SU-DHL-6 (cell line): ENCODE measurements around the gene LRRFIP1.

ENCODE experiments used
- H2AFZ ChIP-seq: fragments of 200-600 bp; sonication (generic); 2 replicates; pipeline ENCODE4 v1.6.1; 2014; ENCODE audit warnings: low read depth, mild to moderate bottlenecking, moderate library complexity, mixed read lengths, antibody characterized with exemption, low read length; ENCODE audit not compliant: severe bottlenecking
- H3F3A ChIP-seq: fragments of 200-600 bp; shearing (Covaris generic); 2 replicates; pipeline ENCODE4 v1.6.0; 2016; ENCODE audit warnings: antibody characterized with exemption, mild to moderate bottlenecking; ENCODE audit not compliant: insufficient read depth
- H3K27ac ChIP-seq: fragments of 200-600 bp; sonication (generic); 2 replicates; pipeline ENCODE4 v1.5.1; 2016; ENCODE audit warnings: low read depth, mild to moderate bottlenecking, low read length, moderate library complexity, mixed read lengths
- H3K27me3 ChIP-seq: fragments of 200-600 bp; sonication (generic), shearing (Covaris generic); 2 replicates; pipeline ENCODE4 v1.6.0; 2014; ENCODE audit warnings: mild to moderate bottlenecking, low read length
- H3K36me3 ChIP-seq: fragments of 200-600 bp; sonication (generic); 2 replicates; pipeline ENCODE4 v1.6.1; 2014; ENCODE audit warnings: mild to moderate bottlenecking, low read length, mixed read lengths
- H3K4me2 ChIP-seq: fragments of 300-600, 200-600 bp; shearing (Covaris generic), sonication (generic); 2 replicates; pipeline ENCODE4 v1.6.0; 2014; ENCODE audit warnings: low read length, low read depth, mild to moderate bottlenecking; ENCODE audit not compliant: poor library complexity, severe bottlenecking
- H3K4me3 ChIP-seq: fragments of 200-600 bp; sonication (generic); 2 replicates; pipeline ENCODE4 v1.5.1; 2014; ENCODE audit warnings: antibody characterized with exemption, low read length, mild to moderate bottlenecking, mixed read lengths; ENCODE audit not compliant: insufficient read depth, poor library complexity, severe bottlenecking
- H3K79me2 ChIP-seq: fragments of 200-600 bp; sonication (generic); 2 replicates; pipeline ENCODE4 v1.6.1; 2014; ENCODE audit warnings: mild to moderate bottlenecking, low read length, moderate library complexity; ENCODE audit not compliant: insufficient read depth
- H3K9ac ChIP-seq: fragments of 200-600 bp; sonication (generic); 2 replicates; pipeline ENCODE4 v1.7.0; 2014; ENCODE audit warnings: mild to moderate bottlenecking, low read length
- H3K9me2 ChIP-seq: fragments of 200-600 bp; sonication (generic); replicated peaks from 2 replicates; pipeline ENCODE4 v1.6.1; 2014; ENCODE audit warnings: low read length; ENCODE audit not compliant: insufficient read depth
- H3K9me3 ChIP-seq: fragments of 200-600 bp; sonication (generic); 2 replicates; pipeline ENCODE4 v1.6.1; 2014; ENCODE audit warnings: low read length, mixed read lengths; ENCODE audit not compliant: insufficient read depth
- H4K20me1 ChIP-seq: fragments of 200-600 bp; sonication (generic); 2 replicates; pipeline ENCODE4 v1.6.1; 2014; ENCODE audit warnings: low read depth, mild to moderate bottlenecking, antibody characterized with exemption, low read length, moderate library complexity, mixed read lengths
- CTCF ChIP-seq: fragments of 200-600 bp; sonication (generic); IDR thresholded peaks from one replicate; pipeline ENCODE4 v1.5.1; 2017; ENCODE audit warnings: antibody characterized with exemption, mild to moderate bottlenecking, low read length, moderate library complexity; ENCODE audit not compliant: insufficient read depth, poor library complexity, severe bottlenecking
- EZH2phosphoT487 ChIP-seq: fragments of 200-600 bp; sonication (generic), shearing (Covaris generic); conservative IDR thresholded peaks from 2 replicates; pipeline ENCODE4 v1.6.1; 2018; ENCODE audit warnings: mild to moderate bottlenecking, antibody characterized with exemption, low read length, moderate library complexity, mixed read lengths

LRRFIP1 gene

GRCh38 chr2:237754626-237755248, 127.3 kb downstream of the LRRFIP1 start:
- TF ChIP-seq EZH2phosphoT487 (no peak), CTCF (no peak)
- Histone ChIP-seq H3K9ac (no peak overlapping the region), H4K20me1 (no peaks in the 10 kb centered on the region), H3F3A (no peaks in the 10 kb centered on the region), H3K4me3 (no peak overlapping the region), H3K9me3 (no peaks in the 10 kb centered on the region), H3K79me2 (no peaks in the 10 kb centered on the region), H2AFZ (no peak overlapping the region), H3K4me2 (no peak overlapping the region), H3K9me2 (no peaks in the 10 kb centered on the region), H3K27me3 (no peaks in the 10 kb centered on the region), H3K27ac (no peak overlapping the region), H3K36me3 (no peaks in the 10 kb centered on the region)

- Histone ChIP-seq H3K9ac (no peak overlapping the region), H4K20me1 (no peaks in the 10 kb centered on the region), H3K9me3 (no peaks in the 10 kb centered on the region), H3K27me3 (no peaks in the 10 kb centered on the region), H3K79me2 (no peaks in the 10 kb centered on the region), H3K27ac (no peak overlapping the region), H3K9me2 (no peaks in the 10 kb centered on the region), H3K4me2 (no peak overlapping the region), H3K36me3 (no peaks in the 10 kb centered on the region), H3F3A (no peaks in the 10 kb centered on the region), H3K4me3 (no peak overlapping the region), H2AFZ (no peak overlapping the region)
- TF ChIP-seq EZH2phosphoT487 = no peak
- TF ChIP-seq CTCF = no peak
Observed at GRCh38 chr2:237757616-237758015, 130.2 kb downstream of the LRRFIP1 start.

GRCh38 chr2:237758185-237758584, 130.8 kb downstream of the LRRFIP1 start:
- H3K9me2 ChIP-seq = no peaks in the 10 kb centered on the region
- no peak overlapping the region for H3K9ac ChIP-seq
- no peaks in the 10 kb centered on the region for H3F3A ChIP-seq
- TF ChIP-seq EZH2phosphoT487 (no peak), CTCF (no peak)
- no peak overlapping the region for H3K4me3 ChIP-seq
- H3K4me2 ChIP-seq = no peak overlapping the region
- H2AFZ ChIP-seq = no peak overlapping the region
- no peaks in the 10 kb centered on the region for H3K79me2 ChIP-seq
- H3K27ac ChIP-seq = no peak overlapping the region
- no peaks in the 10 kb centered on the region for H4K20me1 ChIP-seq
- no peaks in the 10 kb centered on the region for H3K9me3 ChIP-seq
- H3K36me3 ChIP-seq = no peaks in the 10 kb centered on the region
- H3K27me3 ChIP-seq = no peaks in the 10 kb centered on the region

GRCh38 chr2:237759176-237759575, 131.8 kb downstream of the LRRFIP1 start:
- no peak overlapping the region for H3K27ac ChIP-seq
- no peaks in the 10 kb centered on the region for H3K36me3 ChIP-seq
- no peak overlapping the region for H2AFZ ChIP-seq
- H3K9me3 ChIP-seq = no peaks in the 10 kb centered on the region
- H3K4me3 ChIP-seq = no peak overlapping the region
- no peak overlapping the region for H3K4me2 ChIP-seq
- H3K79me2 ChIP-seq = no peaks in the 10 kb centered on the region
- TF ChIP-seq CTCF = no peak
- no peak for TF ChIP-seq EZH2phosphoT487
- H3F3A ChIP-seq = no peaks in the 10 kb centered on the region
- H3K27me3 ChIP-seq = no peaks in the 10 kb centered on the region
- H3K9me2 ChIP-seq = no peaks in the 10 kb centered on the region
- no peaks in the 10 kb centered on the region for H4K20me1 ChIP-seq
- H3K9ac ChIP-seq = no peak overlapping the region
